Neural cell (in vitro differentiated cells): Measurements from ENCODE around the gene EFCAB6. TPM values are rescaled to one million over a fixed set of nuclear protein-coding genes. Genes with fewer than 3 reads are reported as not detected.

Experiments used
- H2AFZ ChIP-seq: fragments of 200-600, 300-800 bp; sonication (generic), shearing (Covaris generic); 2 replicates; pipeline ENCODE4 v1.6.0; 2014; ENCODE audit warnings: low read depth, mild to moderate bottlenecking, antibody characterized with exemption, low read length, moderate library complexity
- H3F3A ChIP-seq: fragments of 200-600 bp; shearing (Covaris generic); 2 replicates; pipeline ENCODE4 v1.6.1; 2016; ENCODE audit warnings: mild to moderate bottlenecking, moderate library complexity, mixed read lengths, antibody characterized with exemption, low read length; ENCODE audit not compliant: insufficient read depth, poor library complexity, severe bottlenecking
- H3K27ac ChIP-seq: fragments of 200-600, 300-800 bp; sonication (generic), shearing (Covaris generic); 2 replicates; pipeline ENCODE4 v1.5.1; 2014; ENCODE audit warnings: mild to moderate bottlenecking, low read length, moderate library complexity
- H3K27me3 ChIP-seq: fragments of 300-800, 200-600 bp; sonication (generic), shearing (Covaris generic); 2 replicates; pipeline ENCODE4 v1.6.0; 2014; ENCODE audit warnings: mild to moderate bottlenecking, low read depth, low read length, moderate library complexity; ENCODE audit not compliant: insufficient read depth
- H3K36me3 ChIP-seq: fragments of 300-800, 200-600 bp; sonication (generic), shearing (Covaris generic); 2 replicates; pipeline ENCODE4 v1.5.1; 2014; ENCODE audit warnings: mild to moderate bottlenecking, antibody characterized with exemption, low read length, moderate library complexity; ENCODE audit not compliant: insufficient read depth
- H3K4me2 ChIP-seq: fragments of 300-800, 200-600 bp; sonication (generic), shearing (Covaris generic); 2 replicates; pipeline ENCODE4 v1.6.0; 2014; ENCODE audit warnings: mild to moderate bottlenecking, low read length
- H3K4me3 ChIP-seq: fragments of 300-800, 200-600 bp; sonication (generic), shearing (Covaris generic); 2 replicates; pipeline ENCODE4 v1.5.1; 2014; ENCODE audit warnings: mild to moderate bottlenecking, low read length, moderate library complexity
- H3K79me2 ChIP-seq: fragments of 200-600 bp; shearing (Covaris generic); replicated peaks from 2 replicates; pipeline ENCODE4 v1.6.0; 2014; ENCODE audit warnings: mild to moderate bottlenecking, low read length, moderate library complexity; ENCODE audit not compliant: insufficient read depth
- H3K9ac ChIP-seq: fragments of 300-800, 200-600 bp; sonication (generic), shearing (Covaris generic); 2 replicates; pipeline ENCODE4 v1.6.1; 2016; ENCODE audit warnings: mild to moderate bottlenecking, low read length, mixed read lengths
- H3K9me2 ChIP-seq: fragments of 200-600 bp; shearing (Covaris generic); 2 replicates; pipeline ENCODE4 v1.6.1; 2016; ENCODE audit warnings: mild to moderate bottlenecking, low read length, mixed read lengths; ENCODE audit not compliant: insufficient read depth
- H3K9me3 ChIP-seq: fragments of 200-600, 300-800 bp; sonication (generic), shearing (Covaris generic); 2 replicates; pipeline ENCODE4 v1.6.1; 2016; ENCODE audit warnings: mild to moderate bottlenecking, mixed run types, low read length, moderate library complexity, mixed read lengths
- H4K20me1 ChIP-seq: fragments of 200-600 bp; shearing (Covaris generic); 2 replicates; pipeline ENCODE4 v1.6.1; 2016; ENCODE audit warnings: mild to moderate bottlenecking, mixed run types; ENCODE audit not compliant: insufficient read depth
- EP300 ChIP-seq: fragments of 450-650 bp; conservative IDR thresholded peaks from 2 replicates; pipeline ENCODE4 v1.6.1; 2014; ENCODE audit warnings: antibody characterized with exemption, mild to moderate bottlenecking, moderate library complexity; ENCODE audit not compliant: poor library complexity, severe bottlenecking
- EZH2 ChIP-seq: fragments of 200-600, 300-800 bp; shearing (Covaris generic), sonication (generic); IDR thresholded peaks from 2 replicates; pipeline ENCODE4 v1.6.1; 2014; ENCODE audit warnings: antibody characterized with exemption, low read length, borderline replicate concordance, mild to moderate bottlenecking; ENCODE audit not compliant: insufficient read depth, poor library complexity, severe bottlenecking
- MXI1 ChIP-seq: fragments of 450-650 bp; conservative IDR thresholded peaks from 2 replicates; pipeline ENCODE4 v1.6.1; 2014; ENCODE audit warnings: antibody characterized with exemption, mild to moderate bottlenecking; ENCODE audit not compliant: poor library complexity, severe bottlenecking
- POLR2AphosphoS5 ChIP-seq: IDR thresholded peaks from 2 replicates; pipeline ENCODE4 v1.6.1; 2012
- RAD21 ChIP-seq: fragments of 450-650 bp; conservative IDR thresholded peaks from 2 replicates; pipeline ENCODE4 v1.6.1; 2014; ENCODE audit warnings: antibody characterized with exemption, mild to moderate bottlenecking, moderate library complexity
- SMC3 ChIP-seq: fragments of 450-650 bp; conservative IDR thresholded peaks from 2 replicates; pipeline ENCODE4 v1.6.1; 2014; ENCODE audit warnings: antibody characterized with exemption, mild to moderate bottlenecking, moderate library complexity; ENCODE audit not compliant: poor library complexity
- TAF1 ChIP-seq: IDR thresholded peaks from 2 replicates; pipeline ENCODE4 v1.6.1; 2012; ENCODE audit warnings: low read depth
- polyA plus RNA-seq: library from polyadenylated mRNA; depleted of rRNA; stranded (reverse); fragments of >200 nt; gene quantifications from 2 replicates; pipeline ENCODE4 v1.2.3, GENCODE V29; 2014
- TF ChIP-seq, protein P1 (sequence below): fragments of 450-650 bp; IDR thresholded peaks from 2 replicates; pipeline ENCODE4 v1.5.1; 2014; ENCODE audit warnings: antibody characterized with exemption, mild to moderate bottlenecking, moderate library complexity; ENCODE audit not compliant: poor library complexity, severe bottlenecking
- TF ChIP-seq, protein P2 (sequence below): IDR thresholded peaks from 2 replicates; pipeline ENCODE4 v1.6.1; 2012; ENCODE audit warnings: borderline replicate concordance

The EFCAB6 gene
- polyA plus RNA-seq, 1 donor from 2014 or later = 1.4 TPM

GRCh38 chr22:43561415-43562178 is 250.5 kb downstream of the EFCAB6 start:
- H3K79me2 ChIP-seq = no peaks in the 10 kb centered on the region
- H3K27ac ChIP-seq = no peak overlapping the region
- H3K4me2 ChIP-seq = no peak overlapping the region
- no peak overlapping the region for H3K4me3 ChIP-seq
- TF ChIP-seq, protein P1, sequence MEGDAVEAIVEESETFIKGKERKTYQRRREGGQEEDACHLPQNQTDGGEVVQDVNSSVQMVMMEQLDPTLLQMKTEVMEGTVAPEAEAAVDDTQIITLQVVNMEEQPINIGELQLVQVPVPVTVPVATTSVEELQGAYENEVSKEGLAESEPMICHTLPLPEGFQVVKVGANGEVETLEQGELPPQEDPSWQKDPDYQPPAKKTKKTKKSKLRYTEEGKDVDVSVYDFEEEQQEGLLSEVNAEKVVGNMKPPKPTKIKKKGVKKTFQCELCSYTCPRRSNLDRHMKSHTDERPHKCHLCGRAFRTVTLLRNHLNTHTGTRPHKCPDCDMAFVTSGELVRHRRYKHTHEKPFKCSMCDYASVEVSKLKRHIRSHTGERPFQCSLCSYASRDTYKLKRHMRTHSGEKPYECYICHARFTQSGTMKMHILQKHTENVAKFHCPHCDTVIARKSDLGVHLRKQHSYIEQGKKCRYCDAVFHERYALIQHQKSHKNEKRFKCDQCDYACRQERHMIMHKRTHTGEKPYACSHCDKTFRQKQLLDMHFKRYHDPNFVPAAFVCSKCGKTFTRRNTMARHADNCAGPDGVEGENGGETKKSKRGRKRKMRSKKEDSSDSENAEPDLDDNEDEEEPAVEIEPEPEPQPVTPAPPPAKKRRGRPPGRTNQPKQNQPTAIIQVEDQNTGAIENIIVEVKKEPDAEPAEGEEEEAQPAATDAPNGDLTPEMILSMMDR = no peak
- no peak for TF ChIP-seq EZH2
- TF ChIP-seq MXI1 = no peak
- no peak for TF ChIP-seq POLR2AphosphoS5
- no peak for TF ChIP-seq SMC3
- TF ChIP-seq EP300 = no peak
- TF ChIP-seq, protein P2, sequence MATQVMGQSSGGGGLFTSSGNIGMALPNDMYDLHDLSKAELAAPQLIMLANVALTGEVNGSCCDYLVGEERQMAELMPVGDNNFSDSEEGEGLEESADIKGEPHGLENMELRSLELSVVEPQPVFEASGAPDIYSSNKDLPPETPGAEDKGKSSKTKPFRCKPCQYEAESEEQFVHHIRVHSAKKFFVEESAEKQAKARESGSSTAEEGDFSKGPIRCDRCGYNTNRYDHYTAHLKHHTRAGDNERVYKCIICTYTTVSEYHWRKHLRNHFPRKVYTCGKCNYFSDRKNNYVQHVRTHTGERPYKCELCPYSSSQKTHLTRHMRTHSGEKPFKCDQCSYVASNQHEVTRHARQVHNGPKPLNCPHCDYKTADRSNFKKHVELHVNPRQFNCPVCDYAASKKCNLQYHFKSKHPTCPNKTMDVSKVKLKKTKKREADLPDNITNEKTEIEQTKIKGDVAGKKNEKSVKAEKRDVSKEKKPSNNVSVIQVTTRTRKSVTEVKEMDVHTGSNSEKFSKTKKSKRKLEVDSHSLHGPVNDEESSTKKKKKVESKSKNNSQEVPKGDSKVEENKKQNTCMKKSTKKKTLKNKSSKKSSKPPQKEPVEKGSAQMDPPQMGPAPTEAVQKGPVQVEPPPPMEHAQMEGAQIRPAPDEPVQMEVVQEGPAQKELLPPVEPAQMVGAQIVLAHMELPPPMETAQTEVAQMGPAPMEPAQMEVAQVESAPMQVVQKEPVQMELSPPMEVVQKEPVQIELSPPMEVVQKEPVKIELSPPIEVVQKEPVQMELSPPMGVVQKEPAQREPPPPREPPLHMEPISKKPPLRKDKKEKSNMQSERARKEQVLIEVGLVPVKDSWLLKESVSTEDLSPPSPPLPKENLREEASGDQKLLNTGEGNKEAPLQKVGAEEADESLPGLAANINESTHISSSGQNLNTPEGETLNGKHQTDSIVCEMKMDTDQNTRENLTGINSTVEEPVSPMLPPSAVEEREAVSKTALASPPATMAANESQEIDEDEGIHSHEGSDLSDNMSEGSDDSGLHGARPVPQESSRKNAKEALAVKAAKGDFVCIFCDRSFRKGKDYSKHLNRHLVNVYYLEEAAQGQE = no peak
- TF ChIP-seq TAF1 = no peak
- no peak overlapping the region for H2AFZ ChIP-seq
- H3K36me3 ChIP-seq = no peaks in the 10 kb centered on the region
- H3F3A ChIP-seq = no peaks in the 10 kb centered on the region
- H4K20me1 ChIP-seq = no peaks in the 10 kb centered on the region
- no peak overlapping the region for H3K9ac ChIP-seq
- no peaks in the 10 kb centered on the region for H3K27me3 ChIP-seq
- H3K9me2 ChIP-seq = no peaks in the 10 kb centered on the region
- peaks cover 5% of the 10 kb centered on the region for H3K9me3 ChIP-seq

GRCh38 chr22:43560651-43561050 is 251.5 kb downstream of the EFCAB6 start:
- TF ChIP-seq TAF1 (no peak), RAD21 (no peak)
- TF ChIP-seq, protein P2 = no peak

More at GRCh38 chr22:43560651-43561050, 251.5 kb downstream of the EFCAB6 start:
- Histone ChIP-seq H3F3A (no peaks in the 10 kb centered on the region), H3K27me3 (no peaks in the 10 kb centered on the region), H3K27ac (no peak overlapping the region), H3K36me3 (no peaks in the 10 kb centered on the region), H3K9ac (no peak overlapping the region), H2AFZ (no peak overlapping the region), H3K79me2 (no peaks in the 10 kb centered on the region), H3K4me2 (no peak overlapping the region), H3K4me3 (no peak overlapping the region), H3K9me2 (no peaks in the 10 kb centered on the region), H4K20me1 (no peaks in the 10 kb centered on the region), H3K9me3 (peaks cover 5% of the 10 kb centered on the region)
